Measurements from ENCODE around the gene EEF1G.
"Not testable (repeated sequence)": the region's sequence is repeated elsewhere in the genome, so short reads cannot be mapped to it uniquely, and the experiment has no call there.

EEF1G gene

GRCh38 chr11:62603776-62604299 lies 30.1 kb upstream of the EEF1G start:
- DNase-seq (ENCODE audit: low read depth) = no peak

- no peak for DNase-seq (ENCODE audit: low read depth)
Measured at GRCh38 chr11:62603072-62603408, 29.3 kb upstream of the EEF1G start.

GRCh38 chr11:62602141-62603071 lies 28.7 kb upstream of the EEF1G start:
- DNase-seq (ENCODE audit: low read depth) = no peak

GRCh38 chr11:62601372-62602140 lies 27.9 kb upstream of the EEF1G start, which contains the start of gene MTA2:
Gene MTA2, minus strand, starts transcription at chr11:62601865. Its CDS starts 415 bp downstream, at chr11:62601450.
- peak; percentile 98 for DNase-seq (ENCODE audit: low read depth)

GRCh38 chr11:62601122-62601371 lies 27.4 kb upstream of the EEF1G start:
- no peak for DNase-seq (ENCODE audit: low read depth)

- no peak for DNase-seq (ENCODE audit: low read depth)
Measured at GRCh38 chr11:62600367-62601121, 26.9 kb upstream of the EEF1G start.

- DNase-seq (ENCODE audit: low read depth) = no peak
Measured at GRCh38 chr11:62599901-62600300, 26.2 kb upstream of the EEF1G start.

GRCh38 chr11:62599069-62599696 lies 25.5 kb upstream of the EEF1G start:
- peak; percentile 86 for DNase-seq (ENCODE audit: low read depth)

GRCh38 chr11:62595124-62595523 lies 21.4 kb upstream of the EEF1G start:
- no peak for DNase-seq (ENCODE audit: low read depth)

GRCh38 chr11:62593434-62594044 lies 19.8 kb upstream of the EEF1G start:
- peak; percentile 38 for DNase-seq (ENCODE audit: low read depth)

GRCh38 chr11:62592989-62593421 lies 19.3 kb upstream of the EEF1G start:
- no peak for DNase-seq (ENCODE audit: low read depth)

GRCh38 chr11:62592146-62592815 lies 18.6 kb upstream of the EEF1G start:
- DNase-seq (ENCODE audit: low read depth) = no peak

GRCh38 chr11:62591448-62592145 lies 17.9 kb upstream of the EEF1G start, which contains the start of gene TUT1:
Gene TUT1, minus strand, starts transcription at chr11:62591523. Its CDS starts 38 bp downstream, at chr11:62591485.
- peak; percentile 83 for DNase-seq (ENCODE audit: low read depth)

GRCh38 chr11:62588966-62589637 lies 15.4 kb upstream of the EEF1G start:
- no peak for DNase-seq (ENCODE audit: low read depth)

- DNase-seq (ENCODE audit: low read depth) = not testable (repeated sequence)
Measured at GRCh38 chr11:62585356-62585755, 11.7 kb upstream of the EEF1G start.

- DNase-seq (ENCODE audit: low read depth) = not testable (repeated sequence)
Measured at GRCh38 chr11:62581735-62582134, 8.0 kb upstream of the EEF1G start.

- DNase-seq (ENCODE audit: low read depth) = no peak
Measured at GRCh38 chr11:62580959-62581715, 7.4 kb upstream of the EEF1G start.

GRCh38 chr11:62579252-62579651 lies 5.6 kb upstream of the EEF1G start:
- DNase-seq (ENCODE audit: low read depth) = no peak

GRCh38 chr11:62578541-62578940 lies 4.8 kb upstream of the EEF1G start:
- DNase-seq (ENCODE audit: low read depth) = no peak

All from stimulated activated CD8-positive, alpha-beta memory T cell treated with anti-CD3 and anti-CD28 coated beads, Interleukin-7, amount 100 ng/mL, for 24 hours (primary cell).